ENCODE measurements around the gene GNB1L.

The GNB1L gene

GRCh38 chr22:19819911-19820879, 34.5 kb downstream of the GNB1L start:
- H4K20me1 ChIP-seq (ENCODE audit: insufficient read depth, low read length): no peaks in the 10 kb centered on the region
- no peak overlapping the region for H3K4me3 ChIP-seq (ENCODE audit: low read length)
- H3K27me3 ChIP-seq (replicated peaks; ENCODE audit: insufficient read depth, low read length): no peaks in the 10 kb centered on the region
- H3K9me3 ChIP-seq (replicated peaks; ENCODE audit: insufficient read depth, low read length): no peaks in the 10 kb centered on the region
- H3K27ac ChIP-seq (ENCODE audit: low read length): no peak overlapping the region
- TF ChIP-seq EZH2phosphoT487 (IDR thresholded peaks at IDR 0.05; ENCODE audit: low read length): no peak
- TF ChIP-seq CTCF (IDR thresholded peaks at IDR 0.05; ENCODE audit: low read length): no peak
- TF ChIP-seq EZH2 (optimal IDR thresholded peaks at IDR 0.05; ENCODE audit: low read depth, low read length): no peak
- H3K4me2 ChIP-seq (ENCODE audit: low read depth, low read length): no peak overlapping the region
- H3K4me1 ChIP-seq (ENCODE audit: low read length): no peaks in the 10 kb centered on the region
- no peak overlapping the region for H2AFZ ChIP-seq (ENCODE audit: low read length)
- no peaks in the 10 kb centered on the region for H3F3A ChIP-seq (ENCODE audit: insufficient read depth, low read length)
- H3K79me2 ChIP-seq (ENCODE audit: low read length): peaks cover 5% of the 10 kb centered on the region; the same call in 1 of the 2 replicates
- DNase-seq: no peak
- H3K9ac ChIP-seq (ENCODE audit: low read length): no peak overlapping the region
- no peaks in the 10 kb centered on the region for H3K36me3 ChIP-seq (replicated peaks; ENCODE audit: insufficient read depth, low read length)
- H3K9me2 ChIP-seq (replicated peaks; ENCODE audit: insufficient read depth, low read length): no peaks in the 10 kb centered on the region

- Histone ChIP-seq H2AFZ (ENCODE audit: low read length) (no peak overlapping the region), H3F3A (ENCODE audit: insufficient read depth, low read length) (no peaks in the 10 kb centered on the region), H3K9me2 (replicated peaks; ENCODE audit: insufficient read depth, low read length) (no peaks in the 10 kb centered on the region), H3K9me3 (replicated peaks; ENCODE audit: insufficient read depth, low read length) (no peaks in the 10 kb centered on the region), H3K27ac (ENCODE audit: low read length) (no peak overlapping the region), H3K4me1 (ENCODE audit: low read length) (no peaks in the 10 kb centered on the region), H3K4me3 (ENCODE audit: low read length) (no peak overlapping the region), H3K27me3 (replicated peaks; ENCODE audit: insufficient read depth, low read length) (no peaks in the 10 kb centered on the region), H4K20me1 (ENCODE audit: insufficient read depth, low read length) (no peaks in the 10 kb centered on the region), H3K4me2 (ENCODE audit: low read depth, low read length) (no peak overlapping the region), H3K79me2 (ENCODE audit: low read length) (peaks cover 5% of the 10 kb centered on the region; the same call in 1 of the 2 replicates), H3K9ac (ENCODE audit: low read length) (no peak overlapping the region), H3K36me3 (replicated peaks; ENCODE audit: insufficient read depth, low read length) (no peaks in the 10 kb centered on the region)
- DNase-seq: no peak
- TF ChIP-seq CTCF (IDR thresholded peaks at IDR 0.05; ENCODE audit: low read length): no peak
- TF ChIP-seq EZH2 (optimal IDR thresholded peaks at IDR 0.05; ENCODE audit: low read depth, low read length): no peak
- no peak for TF ChIP-seq EZH2phosphoT487 (IDR thresholded peaks at IDR 0.05; ENCODE audit: low read length)
Observed at GRCh38 chr22:19819208-19819910, 35.3 kb downstream of the GNB1L start.

- Histone ChIP-seq H3K27me3 (replicated peaks; ENCODE audit: insufficient read depth, low read length) (no peaks in the 10 kb centered on the region), H3K9ac (ENCODE audit: low read length) (no peak overlapping the region), H3K9me2 (replicated peaks; ENCODE audit: insufficient read depth, low read length) (no peaks in the 10 kb centered on the region), H3K27ac (ENCODE audit: low read length) (no peak overlapping the region), H3K36me3 (replicated peaks; ENCODE audit: insufficient read depth, low read length) (no peaks in the 10 kb centered on the region), H2AFZ (ENCODE audit: low read length) (no peak overlapping the region), H3K4me3 (ENCODE audit: low read length) (no peak overlapping the region), H3K9me3 (replicated peaks; ENCODE audit: insufficient read depth, low read length) (no peaks in the 10 kb centered on the region), H3K79me2 (ENCODE audit: low read length) (peaks cover 4% of the 10 kb centered on the region; the same call in 1 of the 2 replicates), H3F3A (ENCODE audit: insufficient read depth, low read length) (no peaks in the 10 kb centered on the region), H3K4me1 (ENCODE audit: low read length) (no peaks in the 10 kb centered on the region), H4K20me1 (ENCODE audit: insufficient read depth, low read length) (no peaks in the 10 kb centered on the region), H3K4me2 (ENCODE audit: low read depth, low read length) (no peak overlapping the region)
- TF ChIP-seq EZH2phosphoT487 (IDR thresholded peaks at IDR 0.05; ENCODE audit: low read length) (no peak), EZH2 (optimal IDR thresholded peaks at IDR 0.05; ENCODE audit: low read depth, low read length) (no peak), CTCF (IDR thresholded peaks at IDR 0.05; ENCODE audit: low read length) (no peak)
- no peak for DNase-seq
Observed at GRCh38 chr22:19818324-19819207, 36.1 kb downstream of the GNB1L start.
